ENCODE data around the gene ARF6.

GRCh38 chr14:49861699-49862088 is 31.2 kb upstream of the ARF6 start:
- TF ChIP-seq ZNF311 (tag by site-specific recombination; IDR thresholded peaks at IDR 0.05; ENCODE audit: borderline replicate concordance) (no peak), ZNF114 (tag by site-specific recombination; IDR thresholded peaks at IDR 0.05) (no peak)
